Measurements from ENCODE around the gene PSMG3. TPM values are rescaled to one million over a fixed set of nuclear protein-coding genes. Genes with fewer than 3 reads are reported as not detected.
A peak's percentile ranks its signal among the peaks of the same experiment; 100 is the strongest.

PSMG3 gene
- polyA plus RNA-seq, 2 of the 4 experiments (the other 2 are of a cell fraction) = 75.9 to 89.3 TPM

- no peak for TF ChIP-seq FOXS1 (CRISPR knock-in tag; IDR thresholded peaks at IDR 0.05)
- TF ChIP-seq ZNF302 (CRISPR knock-in tag; IDR thresholded peaks at IDR 0.05) = no peak
These were observed 39.2 kb upstream of the PSMG3 start (continued) for GRCh38 chr7:1609023-1609422.

- Histone ChIP-seq H3K4me1 (peaks cover 10% of the 10 kb centered on the region; the same call in 2 of the 3 replicates), H3K9me3 (no peaks in the 10 kb centered on the region), H3K4me3 (no peak overlapping the region), H3K27ac (no peak overlapping the region), H3K4me2 (no peak overlapping the region)
- no peak for TF ChIP-seq HOXB5 (CRISPR knock-in tag; IDR thresholded peaks at IDR 0.05)
- TF ChIP-seq USF2 (IDR thresholded peaks at IDR 0.05) = no peak
- TF ChIP-seq RFX5 (IDR thresholded peaks at IDR 0.05) = no peak
- TF ChIP-seq ZNF302 (CRISPR knock-in tag; IDR thresholded peaks at IDR 0.05) = no peak
- TF ChIP-seq FOSB (CRISPR knock-in tag; IDR thresholded peaks at IDR 0.05) = no peak
- no peak for TF ChIP-seq HEYL (CRISPR knock-in tag; IDR thresholded peaks at IDR 0.05)
- FAIRE-seq (no peak), ATAC-seq (no peak), DNase-seq (ENCODE audit: low read depth in 1 of 2, low spot score in 1 of 2) (no peak)
- ChIA-PET POLR2A (no interaction called here), CTCF (interaction anchor here (1.0 to 3.0 kb wide), 2 partner anchors 8 to 17 kb away, joined by 3 to 6 read pairs; no protein-coding TSS in a partner anchor)
- WGBS (ENCODE audit: missing lambda C conversion rate) = 73% methylated on average over 6 of the region's 8 CpGs
These were observed 38.5 kb upstream of the PSMG3 start for GRCh38 chr7:1608318-1608717.

- peaks cover 10% of the 10 kb centered on the region; the same call in 2 of the 3 replicates for H3K4me1 ChIP-seq
- POLR2A ChIA-PET = no interaction called here
- FAIRE-seq = no peak
- no peak for TF ChIP-seq CHD2 (IDR thresholded peaks at IDR 0.05; ENCODE audit: low read length, partially characterized antibody)
- no peak for TF ChIP-seq E2F6 (IDR thresholded peaks at IDR 0.05; ENCODE audit: borderline replicate concordance, low read depth)
- no peak for TF ChIP-seq POLR2A (IDR thresholded peaks at IDR 0.05; ENCODE audit: low read length)
- no peak for TF ChIP-seq TP53 (CRISPR knock-in tag; IDR thresholded peaks at IDR 0.05)
- TF ChIP-seq KDM1A (IDR thresholded peaks at IDR 0.05; ENCODE audit: low read depth) = no peak
- TF ChIP-seq REST (IDR thresholded peaks at IDR 0.05) = no peak
- no peak for TF ChIP-seq EHMT2 (IDR thresholded peaks at IDR 0.05; ENCODE audit: low read depth)
- TF ChIP-seq SMC3 (IDR thresholded peaks at IDR 0.05) = no peak
- no peak for TF ChIP-seq ZSCAN20 (CRISPR knock-in tag; IDR thresholded peaks at IDR 0.05)
- no peak for TF ChIP-seq RNF2 (IDR thresholded peaks at IDR 0.05; ENCODE audit: borderline replicate concordance, low read depth)
- no peak for TF ChIP-seq CTCF (IDR thresholded peaks at IDR 0.05)
- TF ChIP-seq FOSL2 (IDR thresholded peaks at IDR 0.05) = no peak
- TF ChIP-seq FOSL2 (CRISPR knock-in tag; IDR thresholded peaks at IDR 0.05) = no peak
- no peak for TF ChIP-seq CEBPB (IDR thresholded peaks at IDR 0.05)
- no peak for TF ChIP-seq FOSB (CRISPR knock-in tag; IDR thresholded peaks at IDR 0.05)
- TF ChIP-seq HES2 (IDR thresholded peaks at IDR 0.05) = no peak
- peak in 1 of 2 experiments; percentile 44; a peak in 2 of 6 replicates for ATAC-seq
- WGBS (ENCODE audit: missing lambda C conversion rate) = 66% methylated on average over 10 of the region's 10 CpGs
- no peak for DNase-seq (ENCODE audit: low read depth in 1 of 2, low spot score in 1 of 2)
- no peaks in the 10 kb centered on the region for H3K9me3 ChIP-seq
- H3K4me3 ChIP-seq = no peak overlapping the region
- no peak overlapping the region for H3K27ac ChIP-seq
- CTCF ChIA-PET = no interaction called here
- no peak overlapping the region for H3K4me2 ChIP-seq
These were observed 37.9 kb upstream of the PSMG3 start for GRCh38 chr7:1607696-1608095.
